Kidney capillary endothelial cell (primary cell): ENCODE results near the gene UGT1A10.

Experiments
- DNase-seq: peaks from one replicate; pipeline ENCODE4 v3.0.0-alpha.2; 2018; ENCODE audit warnings: low spot score

UGT1A10 gene

GRCh38 chr2:233803994-233804393 lies 167.7 kb downstream of the UGT1A10 start:
- DNase-seq, result no peak

- no peak for DNase-seq
Observed at GRCh38 chr2:233807215-233807865, 171.1 kb downstream of the UGT1A10 start.

GRCh38 chr2:233807966-233808935 lies 172.0 kb downstream of the UGT1A10 start:
- no peak for DNase-seq

- no peak for DNase-seq
Observed at GRCh38 chr2:233810385-233810784, 174.1 kb downstream of the UGT1A10 start.

- no peak for DNase-seq
Observed at GRCh38 chr2:233811087-233811486, 174.8 kb downstream of the UGT1A10 start.

- no peak for DNase-seq
Observed at GRCh38 chr2:233811732-233812131, 175.5 kb downstream of the UGT1A10 start.

GRCh38 chr2:233813236-233814055 lies 177.2 kb downstream of the UGT1A10 start:
- DNase-seq, result no peak

- no peak for DNase-seq
Observed at GRCh38 chr2:233814056-233814835, 178.0 kb downstream of the UGT1A10 start.

GRCh38 chr2:233815861-233816260 lies 179.6 kb downstream of the UGT1A10 start:
- no peak for DNase-seq

- no peak for DNase-seq
Observed at GRCh38 chr2:233816334-233816733, 180.1 kb downstream of the UGT1A10 start.

GRCh38 chr2:233816771-233817170 lies 180.5 kb downstream of the UGT1A10 start:
- DNase-seq, result no peak

- no peak for DNase-seq
Observed at GRCh38 chr2:233817361-233817911, 181.2 kb downstream of the UGT1A10 start.

GRCh38 chr2:233817995-233818638 lies 181.9 kb downstream of the UGT1A10 start:
- DNase-seq, result no peak

GRCh38 chr2:233818639-233819621 lies 182.7 kb downstream of the UGT1A10 start:
- DNase-seq, result no peak

- no peak for DNase-seq
Observed at GRCh38 chr2:233819884-233820773, 183.9 kb downstream of the UGT1A10 start.

- DNase-seq, result no peak
Observed at GRCh38 chr2:233820774-233821105, 184.5 kb downstream of the UGT1A10 start.

GRCh38 chr2:233821196-233821595 lies 184.9 kb downstream of the UGT1A10 start:
- DNase-seq, result no peak

GRCh38 chr2:233821709-233822100 lies 185.5 kb downstream of the UGT1A10 start:
- no peak for DNase-seq
